Smooth muscle cell (in vitro differentiated cells): ENCODE results near the gene SPEN. TPM values are rescaled to one million over a fixed set of nuclear protein-coding genes. Genes with fewer than 3 reads are reported as not detected.
"Not testable (repeated sequence)": the region's sequence is repeated elsewhere in the genome, so short reads cannot be mapped to it uniquely, and the experiment has no call there.

Source experiments
- DNase-seq: peaks from one replicate; lab custom pipeline; 2025; ENCODE audit not compliant: unreplicated experiment; lab: John Stamatoyannopoulos, UW
- H2AFZ ChIP-seq: fragments of 200-600 bp; sonication (generic); 2 replicates; pipeline ENCODE4 v1.6.0; 2016; ENCODE audit warnings: antibody characterized with exemption, low read depth, mild to moderate bottlenecking
- H3F3A ChIP-seq: fragments of 200-600 bp; sonication (generic); 2 replicates; pipeline ENCODE4 v1.6.0; 2017; ENCODE audit warnings: antibody characterized with exemption, low read depth
- H3K27ac ChIP-seq: fragments of 200-600 bp; sonication (generic); 2 replicates; pipeline ENCODE4 v1.5.1; 2016; ENCODE audit warnings: low read depth, mild to moderate bottlenecking
- H3K27me3 ChIP-seq: fragments of 200-600 bp; sonication (generic); 2 replicates; pipeline ENCODE4 v1.6.1; 2016; ENCODE audit warnings: low read depth, mild to moderate bottlenecking
- H3K36me3 ChIP-seq: fragments of 200-600 bp; sonication (generic); 2 replicates; pipeline ENCODE4 v1.5.1; 2016; ENCODE audit warnings: low read depth
- H3K4me1 ChIP-seq: fragments of 200-600 bp; sonication (generic); 2 replicates; pipeline ENCODE4 v1.5.1; 2016; ENCODE audit warnings: low read depth
- H3K4me2 ChIP-seq: fragments of 200-600 bp; sonication (generic); 2 replicates; pipeline ENCODE4 v1.6.0; 2016; ENCODE audit warnings: mild to moderate bottlenecking
- H3K4me3 ChIP-seq: fragments of 200-600 bp; sonication (generic); 2 replicates; pipeline ENCODE4 v1.5.1; 2016; ENCODE audit warnings: mild to moderate bottlenecking
- H3K79me2 ChIP-seq: fragments of 200-600 bp; sonication (generic); 2 replicates; pipeline ENCODE4 v1.6.0; 2016; ENCODE audit warnings: low read depth, mild to moderate bottlenecking
- H3K9ac ChIP-seq: fragments of 200-600 bp; sonication (generic); 2 replicates; pipeline ENCODE4 v1.6.0; 2016; ENCODE audit warnings: low read depth
- H3K9me3 ChIP-seq: fragments of 200-600 bp; sonication (generic); replicated peaks from 2 replicates; pipeline ENCODE4 v1.5.1; 2016; ENCODE audit warnings: low read depth
- H4K20me1 ChIP-seq: fragments of 200-600 bp; sonication (generic); 2 replicates; pipeline ENCODE4 v1.6.0; 2016; ENCODE audit warnings: low read depth
- CTCF ChIP-seq: fragments of 200-600 bp; sonication (generic); IDR thresholded peaks from 2 replicates; pipeline ENCODE4 v1.5.1; 2017; ENCODE audit warnings: borderline replicate concordance, mild to moderate bottlenecking, antibody characterized with exemption; ENCODE audit not compliant: insufficient read depth, poor library complexity, severe bottlenecking
- WGBS: methylation state at CpG from one replicate; pipeline ENCODE4 v1.1.7; 2016; ENCODE audit warnings: low lambda C conversion rate; 5-methylcytosine and 5-hydroxymethylcytosine counted together
- polyA plus RNA-seq: library from polyadenylated mRNA; unstranded; fragments of >200 nt; fragmentation: Nextera tagmentation; extraction: Ambion mirVana; gene quantifications from 2 replicates; pipeline ENCODE4 v1.2.1, GENCODE V29; 2016
- total RNA-seq: library from RNA; depleted of rRNA; stranded (reverse); fragments of >200 nt; gene quantifications from 2 replicates; pipeline ENCODE4 v1.2.3, GENCODE V29; 2014

SPEN gene
- total and polyA plus RNA-seq, 2 experiments from 2014 or later: 10.6 to 28.7 TPM

- Histone ChIP-seq H3K36me3 (peaks cover 17% of the 10 kb centered on the region), H3K27ac (no peak overlapping the region), H3K9me3 (no peaks in the 10 kb centered on the region), H3K4me1 (no peaks in the 10 kb centered on the region), H2AFZ (no peak overlapping the region), H3F3A (no peaks in the 10 kb centered on the region), H3K9ac (no peak overlapping the region), H3K79me2 (peaks cover 68% of the 10 kb centered on the region), H3K27me3 (no peaks in the 10 kb centered on the region), H3K4me3 (no peak overlapping the region), H3K4me2 (no peak overlapping the region), H4K20me1 (peaks cover 15% of the 10 kb centered on the region)
- no peak for TF ChIP-seq CTCF
- WGBS: 94% methylated on average over 1 of the region's 1 CpG
- DNase-seq: no peak
Measured at GRCh38 chr1:15911141-15911540, 63.6 kb downstream of the SPEN start.

GRCh38 chr1:15911927-15912326 is 64.4 kb downstream of the SPEN start:
- Histone ChIP-seq H3K4me2 (no peak overlapping the region), H3K36me3 (peaks cover 17% of the 10 kb centered on the region), H3K9me3 (no peaks in the 10 kb centered on the region), H3K27ac (no peak overlapping the region), H3K4me1 (no peaks in the 10 kb centered on the region), H3F3A (no peaks in the 10 kb centered on the region), H3K79me2 (peaks cover 60% of the 10 kb centered on the region), H3K9ac (no peak overlapping the region), H3K4me3 (no peak overlapping the region), H3K27me3 (no peaks in the 10 kb centered on the region), H4K20me1 (peaks cover 15% of the 10 kb centered on the region), H2AFZ (no peak overlapping the region)
- TF ChIP-seq CTCF: no peak
- WGBS: 79% methylated on average over 2 of the region's 2 CpGs
- no peak for DNase-seq

- H3K9me3 ChIP-seq, DNase-seq, H3K4me2 ChIP-seq, H4K20me1 ChIP-seq, H3K9ac ChIP-seq, H3K27me3 ChIP-seq, H2AFZ ChIP-seq, H3K27ac ChIP-seq, H3K4me1 ChIP-seq, H3K4me3 ChIP-seq, H3F3A ChIP-seq: not testable (repeated sequence)
- 98% methylated on average over 3 of the region's 3 CpGs for WGBS
- peaks cover 54% of the 10 kb centered on the region for H3K79me2 ChIP-seq
- peaks cover 17% of the 10 kb centered on the region for H3K36me3 ChIP-seq
Measured at GRCh38 chr1:15913607-15914006, 66.1 kb downstream of the SPEN start.

- no peaks in the 10 kb centered on the region for H3K9me3 ChIP-seq
- H3K9ac ChIP-seq: no peak overlapping the region
- TF ChIP-seq CTCF: no peak
- no peaks in the 10 kb centered on the region for H3K4me1 ChIP-seq
- H2AFZ ChIP-seq: no peak overlapping the region
- peaks cover 49% of the 10 kb centered on the region for H3K79me2 ChIP-seq
- H3K4me3 ChIP-seq: no peak overlapping the region
- peak overlapping the region; percentile 62 for H3K27ac ChIP-seq
- no peaks in the 10 kb centered on the region for H4K20me1 ChIP-seq
- H3F3A ChIP-seq: no peaks in the 10 kb centered on the region
- 95% methylated on average over 4 of the region's 4 CpGs for WGBS
- peaks cover 8% of the 10 kb centered on the region for H3K36me3 ChIP-seq
- H3K4me2 ChIP-seq: no peak overlapping the region
- no peaks in the 10 kb centered on the region for H3K27me3 ChIP-seq
- DNase-seq: no peak
Measured at GRCh38 chr1:15915991-15916390, 68.5 kb downstream of the SPEN start.
